Left kidney (tissue), 2 donors: ENCODE results near the gene ZNF567. TPM values are rescaled to one million over a fixed set of nuclear protein-coding genes. Genes with fewer than 3 reads are reported as not detected.
"Not testable (repeated sequence)": the region's sequence is repeated elsewhere in the genome, so short reads cannot be mapped to it uniquely, and the experiment has no call there.

Experiments
- DNase-seq: peaks from one replicate; pipeline ENCODE4 v3.0.0-alpha.2; 2013
- polyA plus RNA-seq: library from polyadenylated mRNA; unstranded; fragments of 120-200 nt; gene quantifications from one replicate; pipeline ENCODE4 v1.2.1, GENCODE V29; 2013; ENCODE audit not compliant: insufficient read length

Gene ZNF567
- polyA plus RNA-seq, 1 donor, result 16.8 TPM

DNA sequence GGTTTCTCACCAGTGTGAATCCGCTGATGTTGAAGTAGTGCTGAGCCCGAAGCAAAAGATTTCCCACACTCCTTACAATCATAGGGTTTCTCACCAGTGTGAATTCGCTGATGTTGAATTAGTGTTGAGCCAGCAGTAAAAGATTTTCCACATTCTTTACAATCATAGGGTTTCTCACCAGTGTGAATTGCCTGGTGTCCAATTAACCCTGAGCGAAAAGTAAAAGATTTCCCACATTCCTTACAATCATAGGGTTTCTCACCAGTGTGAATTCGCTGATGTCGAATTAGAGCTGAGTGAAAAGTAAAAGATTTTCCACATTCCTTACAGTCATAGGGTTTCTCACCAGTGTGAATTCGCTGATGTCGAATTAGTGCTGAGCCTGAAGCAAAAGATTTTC, 62.2 kb downstream of the ZNF567 start:
- not testable (repeated sequence) for DNase-seq

DNA sequence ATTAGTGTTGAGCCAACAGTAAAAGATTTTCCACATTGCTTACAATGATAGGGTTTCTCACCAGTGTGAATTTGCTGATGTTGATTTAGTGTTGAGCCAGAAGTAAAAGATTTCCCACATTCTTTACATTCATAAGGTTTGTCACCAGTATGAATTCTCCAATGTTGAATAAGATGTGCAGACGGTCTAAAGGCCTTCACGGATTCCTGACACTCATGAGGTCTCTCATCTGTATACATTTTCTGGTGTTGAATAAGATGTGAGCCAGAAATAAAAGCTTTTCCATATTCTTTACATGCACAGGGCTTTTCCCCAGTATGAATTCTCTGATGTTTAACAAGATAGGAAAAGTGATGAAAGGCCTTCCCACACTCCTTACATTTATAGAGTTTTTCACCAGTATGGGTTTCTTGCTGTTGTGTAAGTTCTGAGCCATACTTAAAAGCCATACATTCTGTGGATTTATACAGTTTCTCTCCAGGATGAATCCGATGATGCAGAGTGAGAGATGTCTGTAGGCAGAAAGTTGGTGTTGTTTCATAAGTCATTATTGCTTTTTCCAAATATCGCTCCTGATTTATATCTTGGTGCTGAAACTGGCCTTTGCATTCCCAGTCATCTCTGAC, 62.8 kb downstream of the ZNF567 start:
- no peak for DNase-seq

Other genes with a start within 250 kb of the ZNF567 start
- 19.4 TPM for gene ZNF566, start 198.1 kb upstream of the ZNF567 start, polyA plus RNA-seq
- gene ZNF260, start 159.3 kb upstream of the ZNF567 start, polyA plus RNA-seq, result 39.3 TPM
- gene ZNF529, start 114.3 kb upstream of the ZNF567 start, polyA plus RNA-seq, result 35.0 TPM
- gene ZNF382, start 82.3 kb upstream of the ZNF567 start, polyA plus RNA-seq, result 10.9 TPM
- 18.1 TPM for gene ZNF461, start 20.8 kb upstream of the ZNF567 start, polyA plus RNA-seq
- gene ZNF850, start 85.2 kb downstream of the ZNF567 start, polyA plus RNA-seq, result 5.7 TPM
- gene ZNF790, start 150.8 kb downstream of the ZNF567 start, polyA plus RNA-seq, result 14.2 TPM
- gene ZNF345, start 163.3 kb downstream of the ZNF567 start, polyA plus RNA-seq, result 22.9 TPM
- 9.7 TPM for gene ZNF829, start 228.7 kb downstream of the ZNF567 start, polyA plus RNA-seq
- 28.0 TPM for gene ZNF568, start 228.7 kb downstream of the ZNF567 start, polyA plus RNA-seq